ENCODE measurements around the gene MORN1.
A peak's percentile ranks its signal among the peaks of the same experiment; 100 is the strongest.

Gene MORN1

DNA sequence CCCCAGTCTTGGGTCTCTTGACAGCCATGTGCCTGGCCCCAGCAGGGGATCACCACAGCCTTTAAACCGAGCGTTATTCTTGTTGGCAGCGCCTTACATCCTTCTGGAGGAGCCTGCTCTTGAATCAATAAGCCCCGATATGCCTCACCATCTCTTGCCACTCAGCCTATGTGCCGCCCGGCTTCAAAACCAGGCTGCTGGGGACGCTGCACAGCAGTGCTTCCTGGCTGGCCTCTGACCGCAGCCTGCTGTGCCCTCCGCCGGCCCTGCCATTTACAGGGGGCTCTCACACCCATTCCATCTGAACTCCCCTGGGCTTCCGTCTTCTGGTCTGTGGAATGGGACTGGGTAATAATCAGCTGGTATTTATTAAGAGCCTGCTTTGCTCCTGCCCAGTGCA lies 24.0 kb upstream of the MORN1 start:
- Mint-ChIP-seq H3K27ac (no peak overlapping the region), H3K27me3 (peaks cover 54% of the 10 kb centered on the region), H3K9me3 (no peaks in the 10 kb centered on the region), H3K36me3 (ENCODE audit: low read depth) (peaks cover under 1% of the 10 kb centered on the region), H3K4me3 (no peak overlapping the region), H3K4me1 (ENCODE audit: low read depth) (peaks cover 43% of the 10 kb centered on the region)
- intact Hi-C loops (cut with micrococcal nuclease), result loop anchor here (2.0 kb wide), 1 partner anchor 371 kb away; no protein-coding TSS in a partner anchor

- H3K4me3 Mint-ChIP-seq, result peak overlapping the region; percentile 81
- H3K36me3 Mint-ChIP-seq (ENCODE audit: low read depth), result peaks cover 9% of the 10 kb centered on the region
- peak overlapping the region; percentile 63 for H3K27ac Mint-ChIP-seq
- no peaks in the 10 kb centered on the region for H3K9me3 Mint-ChIP-seq
- intact Hi-C loops (cut with micrococcal nuclease), result loop anchor here (2.0 kb wide), 1 partner anchor 372 kb away; no protein-coding TSS in a partner anchor
- H3K4me1 Mint-ChIP-seq (ENCODE audit: low read depth), result peaks cover 44% of the 10 kb centered on the region
- peaks cover 52% of the 10 kb centered on the region for H3K27me3 Mint-ChIP-seq
These were observed 23.1 kb upstream of the MORN1 start for GRCh38 chr1:2414297-2414958.

GRCh38 chr1:2413495-2414296 lies 22.3 kb upstream of the MORN1 start:
- no peaks in the 10 kb centered on the region for H3K9me3 Mint-ChIP-seq

DNA sequence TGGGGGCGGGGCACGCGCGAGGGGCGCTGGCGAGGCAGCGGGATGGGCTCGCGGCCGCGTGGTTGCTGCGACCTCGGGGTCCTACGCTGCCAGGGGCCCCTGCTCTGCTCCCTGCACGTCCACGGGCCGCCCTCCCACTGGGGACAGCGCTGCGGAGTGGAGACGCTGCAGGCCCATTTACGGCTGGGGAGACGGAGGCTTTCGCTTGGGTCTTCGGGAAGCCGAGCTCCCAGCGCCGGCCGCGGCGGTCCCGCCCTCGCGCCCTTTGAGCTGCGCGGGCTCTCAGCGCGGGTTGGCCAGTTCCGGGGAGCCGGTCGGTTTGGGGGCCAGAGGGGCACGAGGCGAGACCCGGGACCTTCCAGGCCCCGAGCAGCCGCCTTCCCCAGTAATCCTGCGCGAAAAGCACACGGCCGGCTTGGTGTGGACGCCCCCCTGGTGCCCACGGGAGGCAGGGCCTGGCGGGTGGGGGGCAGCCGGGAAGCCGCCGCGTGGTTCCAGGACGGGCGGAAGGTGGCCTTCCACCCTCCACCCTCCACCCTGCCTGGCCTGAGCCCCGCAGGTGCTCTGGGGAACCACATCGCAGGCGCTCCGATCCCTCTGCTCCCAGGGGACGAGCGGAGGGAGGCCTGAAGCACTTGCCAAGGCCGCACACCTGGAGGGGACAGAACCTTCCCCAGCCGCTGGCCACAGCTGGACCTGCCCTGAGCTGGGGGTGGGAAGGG lies 21.6 kb upstream of the MORN1 start:
- H3K27me3 Mint-ChIP-seq, result peaks cover 38% of the 10 kb centered on the region
- peaks cover 44% of the 10 kb centered on the region for H3K4me1 Mint-ChIP-seq (ENCODE audit: low read depth)
- H3K36me3 Mint-ChIP-seq (ENCODE audit: low read depth), result peaks cover 24% of the 10 kb centered on the region
- H3K9me3 Mint-ChIP-seq, result no peaks in the 10 kb centered on the region
- H3K27ac Mint-ChIP-seq, result peak overlapping the region; percentile 79
- intact Hi-C loops (cut with micrococcal nuclease), result no loop called here
- H3K4me3 Mint-ChIP-seq, result peak overlapping the region; percentile 81

More at GRCh38 chr1:2413495-2414296, 22.3 kb upstream of the MORN1 start:
- Mint-ChIP-seq H3K27me3 (peaks cover 46% of the 10 kb centered on the region), H3K36me3 (ENCODE audit: low read depth) (peaks cover 16% of the 10 kb centered on the region), H3K4me3 (peak overlapping the region; percentile 81), H3K4me1 (ENCODE audit: low read depth) (peaks cover 44% of the 10 kb centered on the region), H3K27ac (peak overlapping the region; percentile 63)
- intact Hi-C loops (cut with micrococcal nuclease), result loop anchor here (2.0 kb wide), 1 partner anchor 373 kb away; no protein-coding TSS in a partner anchor

GRCh38 chr1:2412395-2412772 lies 21.0 kb upstream of the MORN1 start, which contains the start of gene PEX10:
PEX10 (minus strand) TSS chr1:2412564; CDS start chr1:2412502, 62 bp downstream.
- intact Hi-C loops (cut with micrococcal nuclease), result no loop called here
- Mint-ChIP-seq H3K27ac (peak within 1 kb of the TSS; percentile 79), H3K4me3 (peak within 1 kb of the TSS; percentile 81), H3K9me3 (no peaks in the 10 kb centered on the region), H3K27me3 (peaks cover 35% of the 10 kb centered on the region), H3K4me1 (ENCODE audit: low read depth) (peaks cover 44% of the 10 kb centered on the region), H3K36me3 (ENCODE audit: low read depth) (peaks cover 30% of the 10 kb centered on the region)

DNA sequence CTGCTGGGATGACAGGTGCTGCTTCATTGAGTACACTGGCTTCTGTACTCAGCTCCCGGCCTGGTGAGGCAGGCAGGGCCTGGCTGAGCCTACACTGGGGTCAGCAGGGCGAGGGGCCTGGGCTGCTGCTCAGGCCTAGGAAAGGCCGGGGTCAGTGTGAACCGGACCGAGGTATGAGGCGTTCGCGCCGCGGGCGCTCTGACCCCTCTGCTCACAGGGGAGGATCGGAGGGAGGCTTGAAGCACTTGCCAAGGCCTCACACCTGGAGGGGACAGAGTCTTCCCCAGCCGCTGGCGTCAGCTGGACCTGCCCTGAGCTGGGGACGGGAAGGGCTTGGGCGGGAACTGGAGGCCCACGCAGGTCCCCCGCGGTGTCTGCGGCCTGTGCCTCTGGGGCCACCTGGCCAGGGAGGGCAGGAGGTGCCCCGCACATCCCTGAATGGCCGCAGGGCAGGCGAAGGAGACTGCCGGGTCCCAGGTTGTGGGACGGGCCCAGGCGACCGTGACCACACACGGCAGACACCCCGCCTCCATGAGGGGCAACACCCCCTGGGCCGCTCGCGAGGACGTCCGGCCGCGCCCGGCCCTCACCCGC lies 20.5 kb upstream of the MORN1 start:
- Mint-ChIP-seq H3K27me3 (peaks cover 30% of the 10 kb centered on the region), H3K4me1 (ENCODE audit: low read depth) (peaks cover 42% of the 10 kb centered on the region), H3K27ac (peak overlapping the region; percentile 79), H3K9me3 (no peaks in the 10 kb centered on the region), H3K4me3 (peak overlapping the region; percentile 81), H3K36me3 (ENCODE audit: low read depth) (peaks cover 34% of the 10 kb centered on the region)
- intact Hi-C loops (cut with micrococcal nuclease), result no loop called here

DNA sequence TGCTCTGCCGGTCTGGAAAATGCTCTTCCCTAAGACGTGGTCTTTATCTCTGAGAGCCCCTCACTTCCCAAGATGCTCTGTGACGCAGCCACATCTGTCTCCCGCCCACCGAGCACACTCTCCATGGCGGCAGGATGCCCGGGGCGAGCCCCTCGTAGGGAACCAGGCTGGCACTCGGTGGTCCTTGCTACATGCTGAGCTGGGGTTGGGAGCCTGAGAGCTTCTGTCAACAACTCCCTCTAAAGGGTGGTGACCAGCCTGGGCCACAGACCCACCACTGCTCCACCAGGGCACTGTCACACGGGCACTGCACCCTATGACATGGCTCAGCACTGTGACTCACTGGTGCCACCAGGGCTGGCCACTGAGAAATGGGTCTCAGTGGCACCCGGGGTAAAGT lies 18.4 kb upstream of the MORN1 start:
- intact Hi-C loops (cut with micrococcal nuclease), result no loop called here
- H3K27ac Mint-ChIP-seq, result no peak overlapping the region
- H3K4me3 Mint-ChIP-seq, result no peak overlapping the region
- peaks cover 25% of the 10 kb centered on the region for H3K4me1 Mint-ChIP-seq (ENCODE audit: low read depth)
- H3K36me3 Mint-ChIP-seq (ENCODE audit: low read depth), result peaks cover 56% of the 10 kb centered on the region
- no peaks in the 10 kb centered on the region for H3K9me3 Mint-ChIP-seq
- H3K27me3 Mint-ChIP-seq, result peaks cover 9% of the 10 kb centered on the region

- intact Hi-C loops (cut with micrococcal nuclease), result no loop called here
- Mint-ChIP-seq H3K36me3 (ENCODE audit: low read depth) (peaks cover 65% of the 10 kb centered on the region), H3K9me3 (no peaks in the 10 kb centered on the region), H3K4me3 (no peak overlapping the region), H3K27me3 (no peaks in the 10 kb centered on the region), H3K4me1 (ENCODE audit: low read depth) (peaks cover 17% of the 10 kb centered on the region), H3K27ac (no peak overlapping the region)
These were observed 17.5 kb upstream of the MORN1 start for GRCh38 chr1:2408859-2409276.

DNA sequence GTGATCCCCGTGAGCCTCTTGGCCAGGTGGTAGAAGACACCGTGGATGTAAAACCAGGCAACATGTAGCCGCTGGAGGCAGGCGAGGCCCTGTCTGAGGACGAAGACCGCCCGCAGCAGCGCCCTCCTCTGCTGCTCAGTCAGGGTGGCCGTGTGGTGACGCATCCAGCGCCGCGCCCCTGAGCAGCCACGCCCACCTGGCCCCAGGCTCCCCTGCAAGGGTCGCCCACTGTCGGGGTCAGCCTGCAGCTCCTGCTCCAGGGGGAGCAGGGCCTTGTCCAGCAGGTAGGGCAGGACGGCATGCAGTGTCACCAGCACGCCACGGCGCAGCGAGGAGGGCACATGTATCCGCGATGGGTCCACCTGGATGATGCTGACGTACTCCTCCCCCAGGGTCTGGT lies 17.1 kb upstream of the MORN1 start:
- Mint-ChIP-seq H3K36me3 (ENCODE audit: low read depth) (peaks cover 69% of the 10 kb centered on the region), H3K9me3 (no peaks in the 10 kb centered on the region), H3K4me1 (ENCODE audit: low read depth) (peaks cover 16% of the 10 kb centered on the region), H3K27ac (no peak overlapping the region), H3K27me3 (no peaks in the 10 kb centered on the region), H3K4me3 (no peak overlapping the region)
- intact Hi-C loops (cut with micrococcal nuclease), result no loop called here

DNA sequence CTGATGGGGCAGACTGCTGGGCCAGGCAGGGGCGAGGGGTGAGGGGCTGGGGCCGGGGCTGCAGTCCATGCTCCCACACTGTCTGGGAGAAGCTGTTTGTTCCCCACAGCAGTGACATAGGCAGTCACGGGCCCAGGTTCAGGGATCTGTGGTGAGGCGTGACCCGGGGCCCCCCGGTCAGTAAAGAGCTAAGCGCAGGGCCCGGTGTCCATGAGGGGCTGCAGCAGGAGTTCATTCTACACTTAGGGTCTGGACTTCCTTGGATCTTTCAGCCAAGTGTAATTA lies 16.6 kb upstream of the MORN1 start:
- Mint-ChIP-seq H3K4me1 (ENCODE audit: low read depth) (peaks cover 16% of the 10 kb centered on the region), H3K27me3 (no peaks in the 10 kb centered on the region), H3K9me3 (no peaks in the 10 kb centered on the region), H3K27ac (no peak overlapping the region), H3K36me3 (ENCODE audit: low read depth) (peaks cover 74% of the 10 kb centered on the region), H3K4me3 (no peak overlapping the region)
- intact Hi-C loops (cut with micrococcal nuclease), result no loop called here

DNA sequence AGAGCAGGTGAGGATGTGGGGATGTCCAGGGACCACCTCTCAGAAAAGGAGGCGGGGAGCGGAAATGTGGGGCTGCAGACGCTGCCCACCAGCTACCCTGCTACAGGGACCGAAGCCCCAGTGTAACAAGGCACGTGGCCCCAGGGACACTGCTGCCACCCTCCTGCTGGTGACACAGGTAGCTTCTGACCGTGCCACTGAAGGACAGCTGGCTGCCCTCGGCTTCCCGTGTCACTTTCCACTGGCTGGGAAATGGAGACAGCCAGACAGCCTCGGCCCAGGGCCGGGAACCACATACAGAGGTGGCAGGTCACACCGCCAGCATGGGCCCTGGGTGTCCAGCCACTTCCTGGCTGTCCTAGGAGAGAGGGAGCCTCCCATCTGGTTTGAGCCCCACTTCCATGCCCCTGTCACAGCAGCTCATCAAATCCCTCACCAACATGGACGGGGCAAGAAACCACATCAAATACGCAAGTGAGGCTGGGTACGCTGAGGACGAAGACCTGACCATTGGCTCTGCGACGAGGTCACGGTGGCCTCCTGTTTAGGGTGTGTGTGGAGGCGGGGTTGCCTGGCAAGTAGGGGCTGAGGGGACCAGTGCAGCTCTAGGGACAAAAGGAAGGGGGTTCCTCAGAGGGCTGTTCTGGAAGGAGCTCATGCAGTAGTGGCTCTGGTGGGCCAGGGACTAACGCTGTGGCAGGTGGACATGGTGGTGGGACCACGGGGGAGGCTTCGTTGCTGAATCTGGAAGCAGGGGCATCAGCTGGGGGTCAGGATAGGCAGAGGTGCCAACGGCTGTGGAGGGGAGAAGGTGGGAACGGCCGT lies 16.0 kb upstream of the MORN1 start:
- Mint-ChIP-seq H3K27ac (no peak overlapping the region), H3K27me3 (no peaks in the 10 kb centered on the region), H3K4me3 (no peak overlapping the region), H3K36me3 (ENCODE audit: low read depth) (peaks cover 80% of the 10 kb centered on the region), H3K4me1 (ENCODE audit: low read depth) (peaks cover 16% of the 10 kb centered on the region), H3K9me3 (no peaks in the 10 kb centered on the region)
- intact Hi-C loops (cut with micrococcal nuclease), result no loop called here

- intact Hi-C loops (cut with micrococcal nuclease), result no loop called here
- H3K4me1 Mint-ChIP-seq (ENCODE audit: low read depth), result peaks cover 13% of the 10 kb centered on the region
- no peaks in the 10 kb centered on the region for H3K9me3 Mint-ChIP-seq
- H3K36me3 Mint-ChIP-seq (ENCODE audit: low read depth), result peaks cover 88% of the 10 kb centered on the region
- no peak overlapping the region for H3K27ac Mint-ChIP-seq
- no peak overlapping the region for H3K4me3 Mint-ChIP-seq
- H3K27me3 Mint-ChIP-seq, result no peaks in the 10 kb centered on the region
These were observed 15.2 kb upstream of the MORN1 start for GRCh38 chr1:2406451-2407041.
